HepG2 (cell line): Measurements from ENCODE around the gene SNAP29. TPM values are rescaled to one million over a fixed set of nuclear protein-coding genes. Genes with fewer than 3 reads are reported as not detected.

ENCODE experiments used
- ARNTL ChIP-seq: sonication (generic); formaldehyde crosslinking; IDR thresholded peaks from 2 replicates; pipeline ENCODE4 v1.4.0; 2020; ENCODE audit warnings: mild to moderate bottlenecking, missing genetic modification reagents
- ATF5 ChIP-seq: sonication (generic); formaldehyde crosslinking; IDR thresholded peaks from 2 replicates; pipeline ENCODE4 v1.4.0; 2020; ENCODE audit warnings: mild to moderate bottlenecking, low read depth, missing genetic modification reagents
- CENPX ChIP-seq: sonication (generic); formaldehyde crosslinking; IDR thresholded peaks from 2 replicates; pipeline ENCODE4 v1.9.0; 2021; ENCODE audit warnings: mild to moderate bottlenecking, missing genetic modification reagents, moderate library complexity
- ELF3 ChIP-seq: IDR thresholded peaks from 2 replicates; pipeline ENCODE4 v1.6.1; 2016; ENCODE audit warnings: missing genetic modification reagents, missing compliant biosample characterization
- IRF2 ChIP-seq: IDR thresholded peaks from 2 replicates; pipeline ENCODE4 v1.6.1; 2018; ENCODE audit warnings: missing genetic modification reagents, missing compliant biosample characterization
- NFRKB ChIP-seq: fragments of 450-650 bp; IDR thresholded peaks from 2 replicates; pipeline ENCODE4 v1.6.1; 2017
- NKX3-1 ChIP-seq: sonication (generic); formaldehyde crosslinking; IDR thresholded peaks from 2 replicates; pipeline ENCODE4 v1.5.0; 2020; ENCODE audit warnings: missing genetic modification reagents
- PAF1 ChIP-seq: IDR thresholded peaks from 2 replicates; pipeline ENCODE4 v1.6.1; 2016; ENCODE audit warnings: missing genetic modification reagents, missing compliant biosample characterization
- POLR2AphosphoS2 ChIP-seq: IDR thresholded peaks from 2 replicates; pipeline ENCODE4 v1.6.1; 2011; ENCODE audit warnings: low read depth, low read length, improper control_type of control experiment
- RBM39 ChIP-seq: fragments of 200-400 bp; formaldehyde crosslinking; IDR thresholded peaks from one replicate; pipeline ENCODE4 v1.6.1; 2018; ENCODE audit warnings: antibody characterized with exemption, mild to moderate bottlenecking, low read depth, low read length; ENCODE audit not compliant: poor library complexity, severe bottlenecking
- SMAD1 ChIP-seq: sonication (generic); formaldehyde crosslinking; IDR thresholded peaks from 2 replicates; pipeline ENCODE4 v1.4.0; 2020; ENCODE audit warnings: missing genetic modification reagents, low read depth, mild to moderate bottlenecking, borderline replicate concordance
- TBP ChIP-seq: sonication (generic); formaldehyde crosslinking; IDR thresholded peaks from 2 replicates; pipeline ENCODE4 v1.5.0; 2020; ENCODE audit warnings: missing genetic modification reagents
- TERF1 ChIP-seq: sonication (generic); formaldehyde crosslinking; IDR thresholded peaks from 2 replicates; pipeline ENCODE4 v1.8.0; 2022; ENCODE audit warnings: mild to moderate bottlenecking, missing genetic modification reagents, moderate library complexity
- TFE3 ChIP-seq: IDR thresholded peaks from 2 replicates; pipeline ENCODE4 v1.6.1; 2016
- ZC3H13 ChIP-seq: sonication (generic); formaldehyde crosslinking; IDR thresholded peaks from 2 replicates; pipeline ENCODE4 v1.8.1; 2023; ENCODE audit warnings: mild to moderate bottlenecking, missing genetic modification reagents, moderate library complexity
- ZNF232 ChIP-seq: sonication (generic); formaldehyde crosslinking; IDR thresholded peaks from 2 replicates; pipeline ENCODE4 v1.4.0; 2020; ENCODE audit warnings: missing genetic modification reagents, borderline replicate concordance
- ZNF256 ChIP-seq: sonication (generic); formaldehyde crosslinking; conservative IDR thresholded peaks from 2 replicates; pipeline ENCODE4 v1.4.0; 2020; ENCODE audit warnings: missing genetic modification reagents
- ZNF282 ChIP-seq: fragments of 450-650 bp; IDR thresholded peaks from 2 replicates; pipeline ENCODE4 v1.6.1; 2018; ENCODE audit not compliant: partially characterized antibody
- ZNF83 ChIP-seq: sonication (generic); formaldehyde crosslinking; IDR thresholded peaks from 2 replicates; pipeline ENCODE4 v1.4.0; 2020; ENCODE audit warnings: missing genetic modification reagents, mild to moderate bottlenecking, borderline replicate concordance
- polyA plus RNA-seq, 8 experiments: library from polyadenylated mRNA; depleted of rRNA in 3 of 8; stranded (reverse) in 7 of 8; unstranded in 1 of 8; fragments of >200 nt; fragmentation: Illumina TruSeq in 4 of 8; extraction: Trizol in 4 of 8; gene quantifications; 2 replicates each; pipeline versions ENCODE4 v1.2.1 to v1.2.3, GENCODE V29; 2011 to 2016; ENCODE audit warnings: low read depth in 4 of 8, missing spikeins in 1 of 8, mixed read lengths in 1 of 8; ENCODE audit not compliant: insufficient read depth in 1 of 8
- total RNA-seq, 5 experiments: library from RNA; depleted of rRNA; stranded (reverse); fragments of >200 nt; fragmentation: Illumina TruSeq; extraction: Trizol; gene quantifications; 2 replicates each; pipeline ENCODE4 v1.2.3, GENCODE V29; 2016; ENCODE audit warnings: low read depth in 1 of 5
- TF ChIP-seq, protein P1 (sequence below): sonication (generic); formaldehyde crosslinking; conservative IDR thresholded peaks from 2 replicates; pipeline ENCODE4 v1.8.1; 2023; ENCODE audit warnings: missing genetic modification reagents
- TF ChIP-seq, protein P2 (sequence below): sonication (generic); formaldehyde crosslinking; IDR thresholded peaks from 2 replicates; pipeline ENCODE4 v1.8.0; 2022; ENCODE audit warnings: mild to moderate bottlenecking, missing genetic modification reagents; ENCODE audit not compliant: insufficient replicate concordance

The SNAP29 gene
- total and polyA plus RNA-seq, 2 of the 13 experiments (the other 11 are each of a cell fraction or from before 2014, with no cell fraction given): 12.3 to 30.7 TPM

DNA sequence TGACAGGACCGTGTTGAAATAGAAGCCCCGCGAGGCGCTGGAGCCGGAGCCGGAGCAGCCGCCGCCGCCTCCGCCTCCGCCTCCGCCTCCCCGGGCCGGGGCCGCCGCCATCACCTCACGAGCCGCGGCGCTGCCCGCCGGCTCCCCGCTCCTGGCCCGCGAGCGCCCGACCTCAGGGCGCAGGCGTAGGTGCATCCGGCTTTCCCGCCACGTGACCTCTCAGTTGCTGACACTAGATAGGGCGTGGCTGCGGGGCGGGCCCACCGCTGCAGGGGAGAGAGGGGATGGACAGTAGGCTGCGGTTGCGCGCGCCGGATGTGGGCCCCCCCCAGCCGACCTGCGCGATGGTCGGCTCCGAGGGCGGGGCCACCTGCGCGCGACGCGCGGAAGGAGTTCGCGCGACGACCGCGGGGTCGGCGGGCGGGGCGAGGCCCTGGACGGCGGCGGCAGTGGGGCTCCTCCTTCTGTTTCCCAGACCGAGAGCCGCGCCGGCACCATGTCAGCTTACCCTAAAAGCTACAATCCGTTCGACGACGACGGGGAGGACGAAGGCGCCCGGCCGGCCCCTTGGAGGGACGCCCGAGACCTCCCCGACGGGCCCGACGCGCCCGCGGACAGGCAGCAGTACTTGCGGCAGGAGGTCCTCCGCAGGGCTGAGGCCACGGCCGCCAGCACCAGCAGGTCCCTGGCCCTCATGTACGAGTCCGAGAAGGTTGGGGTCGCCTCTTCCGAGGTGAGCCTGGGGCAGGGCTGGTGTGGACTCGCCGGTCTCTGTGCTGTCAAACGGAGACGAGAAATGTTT lies at the start of gene SNAP29, which contains the start of gene PI4KA (continued):
- no peak for TF ChIP-seq ZC3H13
- no peak for TF ChIP-seq NKX3-1 (CRISPR knock-in tag)
- no peak for TF ChIP-seq ZNF256 (CRISPR knock-in tag)
- no peak for TF ChIP-seq TBP (CRISPR knock-in tag)
- no peak for TF ChIP-seq TERF1
- TF ChIP-seq ARNTL (CRISPR knock-in tag): peak; percentile 97
- no peak for TF ChIP-seq ATF5 (CRISPR knock-in tag)
- TF ChIP-seq, protein P1, sequence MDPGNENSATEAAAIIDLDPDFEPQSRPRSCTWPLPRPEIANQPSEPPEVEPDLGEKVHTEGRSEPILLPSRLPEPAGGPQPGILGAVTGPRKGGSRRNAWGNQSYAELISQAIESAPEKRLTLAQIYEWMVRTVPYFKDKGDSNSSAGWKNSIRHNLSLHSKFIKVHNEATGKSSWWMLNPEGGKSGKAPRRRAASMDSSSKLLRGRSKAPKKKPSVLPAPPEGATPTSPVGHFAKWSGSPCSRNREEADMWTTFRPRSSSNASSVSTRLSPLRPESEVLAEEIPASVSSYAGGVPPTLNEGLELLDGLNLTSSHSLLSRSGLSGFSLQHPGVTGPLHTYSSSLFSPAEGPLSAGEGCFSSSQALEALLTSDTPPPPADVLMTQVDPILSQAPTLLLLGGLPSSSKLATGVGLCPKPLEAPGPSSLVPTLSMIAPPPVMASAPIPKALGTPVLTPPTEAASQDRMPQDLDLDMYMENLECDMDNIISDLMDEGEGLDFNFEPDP: no peak
- no peak for TF ChIP-seq SMAD1
- TF ChIP-seq ZNF232: no peak
- no peak for TF ChIP-seq NFRKB
- TF ChIP-seq, protein P2, sequence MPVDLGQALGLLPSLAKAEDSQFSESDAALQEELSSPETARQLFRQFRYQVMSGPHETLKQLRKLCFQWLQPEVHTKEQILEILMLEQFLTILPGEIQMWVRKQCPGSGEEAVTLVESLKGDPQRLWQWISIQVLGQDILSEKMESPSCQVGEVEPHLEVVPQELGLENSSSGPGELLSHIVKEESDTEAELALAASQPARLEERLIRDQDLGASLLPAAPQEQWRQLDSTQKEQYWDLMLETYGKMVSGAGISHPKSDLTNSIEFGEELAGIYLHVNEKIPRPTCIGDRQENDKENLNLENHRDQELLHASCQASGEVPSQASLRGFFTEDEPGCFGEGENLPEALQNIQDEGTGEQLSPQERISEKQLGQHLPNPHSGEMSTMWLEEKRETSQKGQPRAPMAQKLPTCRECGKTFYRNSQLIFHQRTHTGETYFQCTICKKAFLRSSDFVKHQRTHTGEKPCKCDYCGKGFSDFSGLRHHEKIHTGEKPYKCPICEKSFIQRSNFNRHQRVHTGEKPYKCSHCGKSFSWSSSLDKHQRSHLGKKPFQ (CRISPR knock-in tag): peak; percentile 57
- no peak for TF ChIP-seq POLR2AphosphoS2
- TF ChIP-seq IRF2 (CRISPR knock-in tag): no peak
- TF ChIP-seq PAF1 (CRISPR knock-in tag): no peak
- peak; percentile 74 for TF ChIP-seq TFE3
- TF ChIP-seq ELF3 (CRISPR knock-in tag): peak; percentile 78
- no peak for TF ChIP-seq CENPX (CRISPR knock-in tag)
- TF ChIP-seq ZNF83 (CRISPR knock-in tag): no peak
- TF ChIP-seq ZNF282: no peak
- TF ChIP-seq RBM39: no peak
